SK-MEL-5 (cell line): ENCODE measurements around the gene CXADR. TPM values are rescaled to one million over a fixed set of nuclear protein-coding genes. Genes with fewer than 3 reads are reported as not detected.

Source experiments
- DNase-seq: peaks from one replicate; pipeline ENCODE4 v3.0.0-alpha.2; 2016; ENCODE audit warnings: low read depth, low spot score
- in situ Hi-C: cut with HindIII; loops from 2 replicates; pipeline ENCODE4 v1.10.0; 2016; ENCODE audit warnings: low sequenced_read_pairs, high pct_unique_total_duplicates, low pct_unique_long_range_greater_than_20kb
- small RNA-seq, 2 experiments: library from RNA; depleted of rRNA; stranded (forward); fragments of <200 nt; gene quantifications; one replicate each; pipeline ENCODE3, GENCODE V24; 2014
- total RNA-seq: library from RNA; depleted of rRNA; stranded (reverse); fragments of >200 nt; shearing (Covaris generic); gene quantifications from 2 replicates; pipeline ENCODE4 v1.2.3, GENCODE V29; 2014; rRNA removed

The CXADR gene
- total RNA-seq, 1 experiment from 2014 or later, result 25.9 TPM

GRCh38 chr21:17612565-17613241, 99.9 kb downstream of the CXADR start, which contains the start of gene BTG3:
BTG3 (minus strand) TSS chr21:17612901; CDS start chr21:17609144, 3,757 bp downstream.
- peak; percentile 78 for DNase-seq
- in situ Hi-C loops, result no loop called here

DNA sequence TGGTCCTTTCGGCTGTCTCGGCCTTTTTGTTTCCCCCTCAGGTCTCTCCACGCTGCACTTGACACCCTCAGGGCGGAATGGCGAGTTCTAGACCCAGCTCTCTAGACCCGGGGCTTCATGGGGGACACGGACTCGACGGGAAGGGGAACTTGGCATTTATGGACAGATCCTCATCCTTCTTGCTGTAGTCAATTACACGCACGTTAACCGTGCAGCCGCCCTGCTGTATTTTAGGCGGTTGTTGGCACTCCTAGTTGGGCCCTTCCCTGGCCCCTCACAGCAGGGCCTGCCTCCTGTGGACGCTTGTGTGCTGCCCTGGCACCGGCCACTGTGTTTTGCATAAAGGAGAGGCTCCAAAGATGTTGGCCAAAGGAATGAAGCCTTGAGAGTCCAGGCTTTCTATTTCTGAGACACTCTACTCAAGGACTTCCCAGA, 100.4 kb downstream of the CXADR start:
- DNase-seq, result peak; percentile 19
- in situ Hi-C loops, result no loop called here

- no peak for DNase-seq
- in situ Hi-C loops, result no loop called here
These were observed 104.0 kb downstream of the CXADR start for GRCh38 chr21:17616831-17617230.

GRCh38 chr21:17622018-17622417, 109.2 kb downstream of the CXADR start:
- in situ Hi-C loops, result no loop called here
- no peak for DNase-seq

- in situ Hi-C loops, result no loop called here
- no peak for DNase-seq
These were observed 118.4 kb downstream of the CXADR start for GRCh38 chr21:17631195-17631594.

GRCh38 chr21:17636711-17637110, 123.9 kb downstream of the CXADR start:
- DNase-seq, result no peak
- in situ Hi-C loops, result no loop called here

DNA sequence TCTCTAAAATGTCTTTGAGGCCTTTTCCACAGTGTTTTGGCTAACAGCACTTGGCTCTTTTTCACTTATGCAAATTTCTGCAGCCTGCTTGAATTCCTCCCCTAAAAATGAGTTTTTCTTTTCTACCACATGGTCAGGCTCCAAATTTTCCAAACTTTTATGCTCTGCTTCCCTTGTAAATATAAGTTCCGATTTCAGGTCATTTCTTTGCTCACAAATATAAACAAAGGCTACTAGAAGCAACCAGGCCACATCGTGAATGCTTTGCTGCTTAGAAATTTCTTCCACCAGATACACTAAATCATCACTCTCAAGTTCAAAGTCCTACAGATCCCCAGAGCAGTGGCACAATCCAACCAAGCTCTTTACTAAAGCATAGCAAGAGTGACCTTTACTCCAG, 128.0 kb downstream of the CXADR start:
- in situ Hi-C loops, result no loop called here
- DNase-seq, result no peak

Small RNA genes lying within 50 kb of the gene (small RNA-seq; reads per million reads assigned to genes)
- gene RF00019, result 0 reads per million in 2 experiments
- 0 reads per million in 2 experiments for gene RN7SL163P
- gene RPL39P40, result 0 reads per million in 2 experiments

Other genes starting within 250 kb of the CXADR start
- 45.5 and 48.2 TPM in 2 replicates for gene BTG3, start 99.9 kb downstream of the CXADR start, total RNA-seq